Adrenal gland (tissue), 5 donors: ENCODE measurements around the gene HS3ST2.

Experiments used
- CTCF ChIP-seq, 6 experiments: fragments of 450-650 bp in 4 of 6; fragments of 200-600 bp in 2 of 6; sonication (generic) in 1 of 6; IDR thresholded peaks; 1 replicate in 5 of 6; 2 replicates in 1 of 6; pipeline versions ENCODE4 v1.5.1 to v1.8.0; 2016 to 2021; ENCODE audit warnings: antibody characterized with exemption in 6 of 6, mild to moderate bottlenecking in 2 of 6, moderate library complexity in 1 of 6
- POLR2A ChIP-seq, 2 donors: fragments of 450-650 bp; IDR thresholded peaks; one replicate each; pipeline ENCODE4 v1.6.1; 2017; ENCODE audit warnings: antibody characterized with exemption in 2 of 2, mild to moderate bottlenecking in 2 of 2, moderate library complexity in 1 of 2
- donor health status: DM: no; HTN: no; CAD: no.

GRCh38 chr16:22771551-22771950 is 42.4 kb upstream of the HS3ST2 start:
- TF ChIP-seq CTCF (IDR thresholded peaks at IDR 0.05) (no peak), POLR2A (IDR thresholded peaks at IDR 0.05) (no peak)
